Stomach (tissue), 4 donors: ENCODE data around the gene BMX.

Experiments used
- CTCF ChIP-seq, 7 experiments: fragments of 450-650 bp in 4 of 7; fragments of 200-600 bp in 3 of 7; sonication (generic) in 3 of 7; IDR thresholded peaks; one replicate each; pipeline ENCODE4 v1.5.1; 2016 to 2019; ENCODE audit warnings: antibody characterized with exemption in 7 of 7, control low read depth in 2 of 7, mild to moderate bottlenecking in 1 of 7
- POLR2A ChIP-seq, 4 donors: fragments of 450-650 bp; IDR thresholded peaks; one replicate each; pipeline ENCODE4 v1.6.1; 2016; ENCODE audit warnings: antibody characterized with exemption in 4 of 4, control low read depth in 2 of 4, mild to moderate bottlenecking in 1 of 4, moderate library complexity in 1 of 4

DNA sequence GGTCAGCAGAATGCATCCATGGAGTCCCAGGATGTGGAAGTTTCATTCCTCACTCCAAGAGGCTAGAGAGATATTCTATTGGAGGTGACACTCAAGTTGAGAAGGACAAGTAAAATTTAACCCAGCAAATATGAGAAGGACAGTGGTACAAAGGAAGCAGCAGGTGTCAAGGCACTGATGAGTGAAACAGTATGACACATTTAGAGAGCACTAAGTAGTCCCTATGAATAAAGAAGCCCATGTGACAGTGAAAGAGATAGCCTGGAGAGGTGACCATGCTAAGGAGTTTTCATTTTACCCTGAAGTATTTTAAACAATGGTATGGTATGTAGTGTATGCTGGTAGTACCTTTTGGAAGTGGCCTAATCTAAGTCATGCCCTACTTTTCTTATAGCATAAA is 9.2 kb downstream of the BMX start:
- TF ChIP-seq POLR2A (IDR thresholded peaks at IDR 0.05) = no peak
- no peak for TF ChIP-seq CTCF (IDR thresholded peaks at IDR 0.05)
